PC-9 (cell line): ENCODE measurements around the gene UNC13A. TPM values are rescaled to one million over a fixed set of nuclear protein-coding genes. Genes with fewer than 3 reads are reported as not detected.

Experiments used
- BruUV-seq: library from RNA; stranded (reverse); fragments of 400-500 nt; replicated peaks from 2 replicates; lab custom pipeline; 2021; lab: Mats Ljungman, UMichigan
- CTCF ChIA-PET: fragments of 300-600 bp; sonication (Branson Sonifier 250); formaldehyde crosslinking; loops from one replicate; lab custom pipeline; 2022; ENCODE audit warnings: antibody characterized with exemption; lab: Charles Lee
- POLR2A ChIA-PET: fragments of 300-600 bp; sonication (Branson Sonifier 250); formaldehyde crosslinking; loops from one replicate; lab custom pipeline; 2022; ENCODE audit warnings: antibody characterized with exemption; ENCODE audit not compliant: unreplicated experiment; lab: Charles Lee
- DNase-seq, 2 experiments: peaks; one replicate each; pipeline versions ENCODE4 v3.0.0 to v3.0.0-alpha.2; 2015 to 2022; ENCODE audit warnings: mixed read lengths in 1 of 2
- H2AFZ ChIP-seq: fragments of 200-600 bp; sonication (generic); 2 replicates; pipeline ENCODE4 v1.8.1; 2017; ENCODE audit warnings: antibody characterized with exemption
- H3F3A ChIP-seq: fragments of 200-600 bp; sonication (generic); 2 replicates; pipeline ENCODE4 v1.8.1; 2017; ENCODE audit warnings: antibody characterized with exemption, mild to moderate bottlenecking, low read depth; ENCODE audit not compliant: insufficient read depth
- H3K27ac ChIP-seq: fragments of 200-600 bp; sonication (generic); 2 replicates; pipeline ENCODE4 v1.6.1; 2016; ENCODE audit warnings: mixed run types
- H3K27me3 ChIP-seq: fragments of 200-600 bp; sonication (generic); 2 replicates; pipeline ENCODE4 v1.6.1; 2016; ENCODE audit warnings: low read depth, mixed run types; ENCODE audit not compliant: insufficient read depth
- H3K36me3 ChIP-seq: fragments of 200-600 bp; sonication (generic); 2 replicates; pipeline ENCODE4 v1.6.1; 2016; ENCODE audit warnings: low read depth, mixed run types
- H3K4me1 ChIP-seq: fragments of 200-600 bp; sonication (generic); replicated peaks from 2 replicates; pipeline ENCODE4 v1.6.1; 2016; ENCODE audit warnings: mixed run types; ENCODE audit not compliant: insufficient read depth
- H3K4me2 ChIP-seq: fragments of 200-600 bp; sonication (generic); 2 replicates; pipeline ENCODE4 v1.6.1; 2017; ENCODE audit warnings: mixed run types
- H3K4me3 ChIP-seq: fragments of 200-600 bp; sonication (generic); 2 replicates; pipeline ENCODE4 v1.6.1; 2016; ENCODE audit warnings: mixed run types
- H3K79me2 ChIP-seq: fragments of 200-600 bp; sonication (generic); 2 replicates; pipeline ENCODE4 v1.6.1; 2017; ENCODE audit warnings: low read depth, mixed run types
- H3K9me2 ChIP-seq: fragments of 200-600 bp; sonication (generic); 2 replicates; pipeline ENCODE4 v1.8.1; 2017; ENCODE audit warnings: mild to moderate bottlenecking; ENCODE audit not compliant: insufficient read depth
- H3K9me3 ChIP-seq: fragments of 200-600 bp; sonication (generic); 2 replicates; pipeline ENCODE4 v1.8.1; 2016; ENCODE audit warnings: low read depth; ENCODE audit not compliant: insufficient read depth
- H4K20me1 ChIP-seq: fragments of 200-600 bp; sonication (generic); 2 replicates; pipeline ENCODE4 v1.8.1; 2017; ENCODE audit not compliant: insufficient read depth
- CTCF ChIP-seq: fragments of 200-600 bp; sonication (generic); conservative IDR thresholded peaks from 2 replicates; pipeline ENCODE4 v1.6.1; 2017; ENCODE audit warnings: mixed run types, antibody characterized with exemption, mild to moderate bottlenecking, moderate library complexity
- EZH2 ChIP-seq: fragments of 200-600 bp; sonication (generic); IDR thresholded peaks from 2 replicates; pipeline ENCODE4 v1.8.0; 2017; ENCODE audit warnings: antibody characterized with exemption, low read depth
- intact Hi-C: fragments of 100-400 bp; cut with micrococcal nuclease; formaldehyde crosslinking; loops from one replicate; pipeline ENCODE4 v1.10.0; 2022; ENCODE audit not compliant: unreplicated experiment
- total RNA-seq: library from RNA; stranded (reverse); gene quantifications from 2 replicates; pipeline ENCODE4 v1.2.3, GENCODE V29; 2021

Gene UNC13A
- total RNA-seq, 1 experiment from 2014 or later = 0.17 TPM

- no peak overlapping the region for H3K4me3 ChIP-seq
- CTCF ChIA-PET = no interaction called here
- H3K4me2 ChIP-seq = no peak overlapping the region
- H3F3A ChIP-seq = 0 out of 2 replicates have a peak, but pooled peaks cover 17% of the 10 kb centered on the region
- H3K79me2 ChIP-seq = no peaks in the 10 kb centered on the region
- intact Hi-C loops = no loop called here
- H3K27ac ChIP-seq = no peak overlapping the region
- H4K20me1 ChIP-seq = no peaks in the 10 kb centered on the region
- H2AFZ ChIP-seq = no peak overlapping the region
- peaks cover 67% of the 10 kb centered on the region for H3K27me3 ChIP-seq
- H3K36me3 ChIP-seq = no peaks in the 10 kb centered on the region
- BruUV-seq = no TSS peak
- POLR2A ChIA-PET = no interaction called here
- peaks cover 17% of the 10 kb centered on the region for H3K4me1 ChIP-seq
- no peaks in the 10 kb centered on the region for H3K9me3 ChIP-seq
- no peaks in the 10 kb centered on the region for H3K9me2 ChIP-seq
- TF ChIP-seq CTCF (no peak), EZH2 (no peak)
- DNase-seq = no peak
Observed at GRCh38 chr19:17682273-17682672, 5.9 kb downstream of the UNC13A start.

- Histone ChIP-seq H3K9me3 (no peaks in the 10 kb centered on the region), H2AFZ (no peak overlapping the region), H3K4me3 (no peak overlapping the region), H3F3A (0 out of 2 replicates have a peak, but pooled peaks cover 17% of the 10 kb centered on the region), H3K27ac (no peak overlapping the region), H3K4me1 (peaks cover 14% of the 10 kb centered on the region), H3K36me3 (no peaks in the 10 kb centered on the region), H3K9me2 (no peaks in the 10 kb centered on the region), H3K4me2 (no peak overlapping the region), H4K20me1 (no peaks in the 10 kb centered on the region), H3K27me3 (peaks cover 61% of the 10 kb centered on the region), H3K79me2 (no peaks in the 10 kb centered on the region)
- POLR2A ChIA-PET = no interaction called here
- no TSS peak for BruUV-seq
- DNase-seq = peak in 1 of 2 experiments; percentile 22
- CTCF ChIA-PET = no interaction called here
- intact Hi-C loops = no loop called here
- TF ChIP-seq EZH2 = no peak
- no peak for TF ChIP-seq CTCF
Observed at GRCh38 chr19:17681505-17682125, 6.5 kb downstream of the UNC13A start.

- no peak for TF ChIP-seq CTCF
- TF ChIP-seq EZH2 = 0 out of 2 replicates have a peak, but pooled peaks have one; percentile 62
- POLR2A ChIA-PET = no interaction called here
- H3K9me2 ChIP-seq = no peaks in the 10 kb centered on the region
- H2AFZ ChIP-seq = peak overlapping the region; percentile 67; the same call in 1 of the 2 replicates
- no peaks in the 10 kb centered on the region for H3K79me2 ChIP-seq
- H3K9me3 ChIP-seq = no peaks in the 10 kb centered on the region
- H3K4me3 ChIP-seq = peak overlapping the region; percentile 16; the same call in 1 of the 2 replicates
- H3K27ac ChIP-seq = no peak overlapping the region
- no peaks in the 10 kb centered on the region for H3K36me3 ChIP-seq
- intact Hi-C loops = no loop called here
- 0 out of 2 replicates have a peak, but pooled peaks cover 17% of the 10 kb centered on the region for H3F3A ChIP-seq
- peak; percentile 37 to 51 for DNase-seq
- no peaks in the 10 kb centered on the region for H4K20me1 ChIP-seq
- peaks cover 55% of the 10 kb centered on the region for H3K27me3 ChIP-seq
- H3K4me2 ChIP-seq = peak overlapping the region; percentile 76
- CTCF ChIA-PET = no interaction called here
- no TSS peak for BruUV-seq
- H3K4me1 ChIP-seq = peaks cover 9% of the 10 kb centered on the region
Observed at GRCh38 chr19:17680230-17680722, 7.9 kb downstream of the UNC13A start.
